ENCODE data around the gene TSSC4.

Gene TSSC4

GRCh38 chr11:2380396-2380795 lies 20.2 kb upstream of the TSSC4 start:
- Histone ChIP-seq H3K36me3 (ENCODE audit: insufficient read depth, low read length) (peaks cover 2% of the 10 kb centered on the region; the same call in 1 of the 2 replicates), H3K27me3 (ENCODE audit: insufficient read depth, low read length) (no peaks in the 10 kb centered on the region), H3K79me2 (ENCODE audit: control insufficient read depth, insufficient read depth, low read length, unreplicated experiment) (peaks cover 75% of the 10 kb centered on the region), H3K4me3 (ENCODE audit: low read depth, low read length) (no peak overlapping the region; the same call in 1 of the 2 replicates), H3K4me1 (ENCODE audit: control insufficient read depth, insufficient read depth, low read length, unreplicated experiment) (peaks cover 38% of the 10 kb centered on the region), H2AFZ (ENCODE audit: low read length, unreplicated experiment) (no peak overlapping the region), H3K27ac (ENCODE audit: low read depth, low read length) (no peak overlapping the region)

- Histone ChIP-seq H3K36me3 (ENCODE audit: insufficient read depth, low read length) (peaks cover 2% of the 10 kb centered on the region; the same call in 1 of the 2 replicates), H3K4me3 (ENCODE audit: low read depth, low read length) (no peak overlapping the region; the same call in 1 of the 2 replicates), H3K79me2 (ENCODE audit: control insufficient read depth, insufficient read depth, low read length, unreplicated experiment) (peaks cover 80% of the 10 kb centered on the region), H3K27ac (ENCODE audit: low read depth, low read length) (no peak overlapping the region), H3K4me1 (ENCODE audit: control insufficient read depth, insufficient read depth, low read length, unreplicated experiment) (peaks cover 38% of the 10 kb centered on the region), H2AFZ (ENCODE audit: low read length, unreplicated experiment) (no peak overlapping the region), H3K27me3 (ENCODE audit: insufficient read depth, low read length) (no peaks in the 10 kb centered on the region)
Measured at GRCh38 chr11:2380807-2381350, 19.7 kb upstream of the TSSC4 start.

- Histone ChIP-seq H3K36me3 (ENCODE audit: insufficient read depth, low read length) (peaks cover 2% of the 10 kb centered on the region; the same call in 1 of the 2 replicates), H3K4me1 (ENCODE audit: control insufficient read depth, insufficient read depth, low read length, unreplicated experiment) (peaks cover 42% of the 10 kb centered on the region), H3K4me3 (ENCODE audit: low read depth, low read length) (no peak overlapping the region), H3K27ac (ENCODE audit: low read depth, low read length) (no peak overlapping the region), H3K27me3 (ENCODE audit: insufficient read depth, low read length) (no peaks in the 10 kb centered on the region), H2AFZ (ENCODE audit: low read length, unreplicated experiment) (no peak overlapping the region), H3K79me2 (ENCODE audit: control insufficient read depth, insufficient read depth, low read length, unreplicated experiment) (peaks cover 87% of the 10 kb centered on the region)
Measured at GRCh38 chr11:2381494-2382128, 18.9 kb upstream of the TSSC4 start.

- Histone ChIP-seq H3K4me3 (ENCODE audit: low read depth, low read length) (no peak overlapping the region), H3K36me3 (ENCODE audit: insufficient read depth, low read length) (peaks cover 2% of the 10 kb centered on the region; the same call in 1 of the 2 replicates), H3K4me1 (ENCODE audit: control insufficient read depth, insufficient read depth, low read length, unreplicated experiment) (peaks cover 47% of the 10 kb centered on the region), H3K27me3 (ENCODE audit: insufficient read depth, low read length) (no peaks in the 10 kb centered on the region), H2AFZ (ENCODE audit: low read length, unreplicated experiment) (no peak overlapping the region), H3K79me2 (ENCODE audit: control insufficient read depth, insufficient read depth, low read length, unreplicated experiment) (peaks cover 92% of the 10 kb centered on the region), H3K27ac (ENCODE audit: low read depth, low read length) (no peak overlapping the region)
Measured at GRCh38 chr11:2382129-2382517, 18.4 kb upstream of the TSSC4 start.

- Histone ChIP-seq H3K79me2 (ENCODE audit: control insufficient read depth, insufficient read depth, low read length, unreplicated experiment) (peaks cover 94% of the 10 kb centered on the region), H3K27ac (ENCODE audit: low read depth, low read length) (no peak overlapping the region), H3K4me1 (ENCODE audit: control insufficient read depth, insufficient read depth, low read length, unreplicated experiment) (peaks cover 55% of the 10 kb centered on the region), H3K36me3 (ENCODE audit: insufficient read depth, low read length) (peaks cover 2% of the 10 kb centered on the region; the same call in 1 of the 2 replicates), H2AFZ (ENCODE audit: low read length, unreplicated experiment) (no peak overlapping the region), H3K4me3 (ENCODE audit: low read depth, low read length) (no peak overlapping the region), H3K27me3 (ENCODE audit: insufficient read depth, low read length) (no peaks in the 10 kb centered on the region)
Measured at GRCh38 chr11:2382936-2383851, 17.4 kb upstream of the TSSC4 start.

GRCh38 chr11:2383852-2384804 lies 16.4 kb upstream of the TSSC4 start:
- Histone ChIP-seq H3K27me3 (ENCODE audit: insufficient read depth, low read length) (no peaks in the 10 kb centered on the region), H3K36me3 (ENCODE audit: insufficient read depth, low read length) (peaks cover 2% of the 10 kb centered on the region; the same call in 1 of the 2 replicates), H2AFZ (ENCODE audit: low read length, unreplicated experiment) (no peak overlapping the region), H3K4me1 (ENCODE audit: control insufficient read depth, insufficient read depth, low read length, unreplicated experiment) (peaks cover 59% of the 10 kb centered on the region), H3K79me2 (ENCODE audit: control insufficient read depth, insufficient read depth, low read length, unreplicated experiment) (peaks cover 94% of the 10 kb centered on the region), H3K4me3 (ENCODE audit: low read depth, low read length) (no peak overlapping the region), H3K27ac (ENCODE audit: low read depth, low read length) (no peak overlapping the region)

- H3K4me1 ChIP-seq (ENCODE audit: control insufficient read depth, insufficient read depth, low read length, unreplicated experiment): peaks cover 57% of the 10 kb centered on the region
- no peak overlapping the region for H3K27ac ChIP-seq (ENCODE audit: low read depth, low read length)
- H3K4me3 ChIP-seq (ENCODE audit: low read depth, low read length): no peak overlapping the region
- H2AFZ ChIP-seq (ENCODE audit: low read length, unreplicated experiment): no peak overlapping the region
- peaks cover 95% of the 10 kb centered on the region for H3K79me2 ChIP-seq (ENCODE audit: control insufficient read depth, insufficient read depth, low read length, unreplicated experiment)
- no peaks in the 10 kb centered on the region for H3K27me3 ChIP-seq (ENCODE audit: insufficient read depth, low read length)
- H3K36me3 ChIP-seq (ENCODE audit: insufficient read depth, low read length): peaks cover 2% of the 10 kb centered on the region; the same call in 1 of the 2 replicates
Measured at GRCh38 chr11:2385156-2386151, 15.1 kb upstream of the TSSC4 start.

GRCh38 chr11:2386591-2386990 lies 14.0 kb upstream of the TSSC4 start:
- no peak overlapping the region for H3K4me3 ChIP-seq (ENCODE audit: low read depth, low read length)
- H3K27me3 ChIP-seq (ENCODE audit: insufficient read depth, low read length): no peaks in the 10 kb centered on the region
- H3K4me1 ChIP-seq (ENCODE audit: control insufficient read depth, insufficient read depth, low read length, unreplicated experiment): peaks cover 54% of the 10 kb centered on the region
- H2AFZ ChIP-seq (ENCODE audit: low read length, unreplicated experiment): no peak overlapping the region
- H3K79me2 ChIP-seq (ENCODE audit: control insufficient read depth, insufficient read depth, low read length, unreplicated experiment): peaks cover 94% of the 10 kb centered on the region
- peak overlapping the region; percentile 60 for H3K27ac ChIP-seq (ENCODE audit: low read depth, low read length)
- H3K36me3 ChIP-seq (ENCODE audit: insufficient read depth, low read length): peaks cover 2% of the 10 kb centered on the region; the same call in 1 of the 2 replicates

GRCh38 chr11:2387266-2387987 lies 13.1 kb upstream of the TSSC4 start:
- Histone ChIP-seq H3K79me2 (ENCODE audit: control insufficient read depth, insufficient read depth, low read length, unreplicated experiment) (peaks cover 94% of the 10 kb centered on the region), H3K4me1 (ENCODE audit: control insufficient read depth, insufficient read depth, low read length, unreplicated experiment) (peaks cover 51% of the 10 kb centered on the region), H3K27me3 (ENCODE audit: insufficient read depth, low read length) (no peaks in the 10 kb centered on the region), H3K27ac (ENCODE audit: low read depth, low read length) (peak overlapping the region; percentile 60), H2AFZ (ENCODE audit: low read length, unreplicated experiment) (no peak overlapping the region), H3K4me3 (ENCODE audit: low read depth, low read length) (no peak overlapping the region), H3K36me3 (ENCODE audit: insufficient read depth, low read length) (peaks cover 2% of the 10 kb centered on the region; the same call in 1 of the 2 replicates)

Data from ACC112 (cell line).